Erythroblast (primary cell): ENCODE measurements around the gene EXPH5.

Source experiments
- GATA1 ChIP-seq: IDR thresholded peaks from 2 replicates; pipeline ENCODE4 v1.6.1; 2011; ENCODE audit warnings: low read depth, mild to moderate bottlenecking, control low read depth, low read length, moderate library complexity
- POLR2A ChIP-seq: IDR thresholded peaks from 2 replicates; pipeline ENCODE4 v1.6.1; 2011; ENCODE audit warnings: mild to moderate bottlenecking, low read length

GRCh38 chr11:108628812-108629211 lies 35.2 kb upstream of the EXPH5 start:
- TF ChIP-seq POLR2A (no peak), GATA1 (no peak)
